Neural crest cell (in vitro differentiated cells): ENCODE measurements around the gene XCL1. TPM values are rescaled to one million over a fixed set of nuclear protein-coding genes. Genes with fewer than 3 reads are reported as not detected.
"Not testable (repeated sequence)": the region's sequence is repeated elsewhere in the genome, so short reads cannot be mapped to it uniquely, and the experiment has no call there.

Experiments
- DNase-seq: peaks from one replicate; pipeline ENCODE4 v3.0.0; 2021; ENCODE audit warnings: low read depth, mixed read lengths, low spot score
- H3K27ac Mint-ChIP-seq: one replicate; pipeline ENCODE4 v1.8.0; 2021; ENCODE audit warnings: mild to moderate bottlenecking, mixed read lengths; ENCODE audit not compliant: unreplicated experiment
- H3K27me3 Mint-ChIP-seq: 2 replicates; pipeline ENCODE4 v1.8.0; 2021; ENCODE audit warnings: low read depth, mild to moderate bottlenecking, mixed read lengths
- H3K36me3 Mint-ChIP-seq: 2 replicates; pipeline ENCODE4 v1.8.0; 2021; ENCODE audit warnings: low read depth, mild to moderate bottlenecking, mixed read lengths
- H3K4me1 Mint-ChIP-seq: 2 replicates; pipeline ENCODE4 v1.8.0; 2021; ENCODE audit warnings: mixed read lengths
- H3K4me3 Mint-ChIP-seq: one replicate; pipeline ENCODE4 v1.8.0; 2021; ENCODE audit warnings: mild to moderate bottlenecking, mixed read lengths
- H3K9me3 Mint-ChIP-seq: 2 replicates; pipeline ENCODE4 v1.8.0; 2021; ENCODE audit warnings: mixed read lengths
- CTCF ChIP-seq: fragments of 200-600 bp; sonication (generic); conservative IDR thresholded peaks from 2 replicates; pipeline ENCODE4 v1.5.0; 2021; ENCODE audit warnings: antibody characterized with exemption, mild to moderate bottlenecking
- total RNA-seq: library from RNA; stranded (reverse); gene quantifications from 2 replicates; pipeline ENCODE4 v1.2.1, GENCODE V29; 2021

XCL1 gene
- total RNA-seq, 1 donor from 2014 or later = not detected

- H3K9me3 Mint-ChIP-seq = peaks cover 3% of the 10 kb centered on the region
- H3K4me1 Mint-ChIP-seq = no peaks in the 10 kb centered on the region
- H3K27ac Mint-ChIP-seq = no peak overlapping the region
- H3K36me3 Mint-ChIP-seq = no peaks in the 10 kb centered on the region
- DNase-seq = no peak
- H3K4me3 Mint-ChIP-seq = no peak overlapping the region
- H3K27me3 Mint-ChIP-seq = peaks cover 2% of the 10 kb centered on the region
- TF ChIP-seq CTCF = no peak
These were observed 8.8 kb downstream of the XCL1 start for GRCh38 chr1:168585191-168585590.

- peaks cover 3% of the 10 kb centered on the region for H3K9me3 Mint-ChIP-seq
- peaks cover 2% of the 10 kb centered on the region for H3K27me3 Mint-ChIP-seq
- TF ChIP-seq CTCF = no peak
- H3K36me3 Mint-ChIP-seq = no peaks in the 10 kb centered on the region
- DNase-seq = no peak
- H3K4me3 Mint-ChIP-seq = no peak overlapping the region
- H3K27ac Mint-ChIP-seq = no peak overlapping the region
- H3K4me1 Mint-ChIP-seq = no peaks in the 10 kb centered on the region
These were observed 9.5 kb downstream of the XCL1 start for GRCh38 chr1:168585937-168586336.

- H3K36me3 Mint-ChIP-seq = no peaks in the 10 kb centered on the region
- peaks cover 2% of the 10 kb centered on the region for H3K27me3 Mint-ChIP-seq
- no peak overlapping the region for H3K4me3 Mint-ChIP-seq
- DNase-seq = no peak
- peaks cover 3% of the 10 kb centered on the region for H3K9me3 Mint-ChIP-seq
- TF ChIP-seq CTCF = no peak
- no peak overlapping the region for H3K27ac Mint-ChIP-seq
- H3K4me1 Mint-ChIP-seq = no peaks in the 10 kb centered on the region
These were observed 12.8 kb downstream of the XCL1 start for GRCh38 chr1:168589167-168589566.

GRCh38 chr1:168591066-168591465 is 14.7 kb downstream of the XCL1 start:
- Mint-ChIP-seq H3K9me3 (no peaks in the 10 kb centered on the region), H3K4me1 (no peaks in the 10 kb centered on the region), H3K4me3 (no peak overlapping the region), H3K27me3 (no peaks in the 10 kb centered on the region), H3K27ac (no peak overlapping the region), H3K36me3 (no peaks in the 10 kb centered on the region)
- no peak for DNase-seq
- TF ChIP-seq CTCF = no peak

GRCh38 chr1:168591641-168592250 is 15.3 kb downstream of the XCL1 start:
- no peaks in the 10 kb centered on the region for H3K36me3 Mint-ChIP-seq
- no peaks in the 10 kb centered on the region for H3K4me1 Mint-ChIP-seq
- H3K27ac Mint-ChIP-seq = no peak overlapping the region
- no peak for DNase-seq
- H3K9me3 Mint-ChIP-seq = no peaks in the 10 kb centered on the region
- no peak for TF ChIP-seq CTCF
- H3K4me3 Mint-ChIP-seq = no peak overlapping the region
- H3K27me3 Mint-ChIP-seq = no peaks in the 10 kb centered on the region

GRCh38 chr1:168595403-168595802 is 19.0 kb downstream of the XCL1 start:
- H3K9me3 Mint-ChIP-seq, H3K27me3 Mint-ChIP-seq, DNase-seq: not testable (repeated sequence)

More at GRCh38 chr1:168595403-168595802, 19.0 kb downstream of the XCL1 start:
- H3K27ac Mint-ChIP-seq, H3K4me3 Mint-ChIP-seq, H3K4me1 Mint-ChIP-seq, H3K36me3 Mint-ChIP-seq: not testable (repeated sequence)
